Measurements from ENCODE around the gene IGSF8.

DNA sequence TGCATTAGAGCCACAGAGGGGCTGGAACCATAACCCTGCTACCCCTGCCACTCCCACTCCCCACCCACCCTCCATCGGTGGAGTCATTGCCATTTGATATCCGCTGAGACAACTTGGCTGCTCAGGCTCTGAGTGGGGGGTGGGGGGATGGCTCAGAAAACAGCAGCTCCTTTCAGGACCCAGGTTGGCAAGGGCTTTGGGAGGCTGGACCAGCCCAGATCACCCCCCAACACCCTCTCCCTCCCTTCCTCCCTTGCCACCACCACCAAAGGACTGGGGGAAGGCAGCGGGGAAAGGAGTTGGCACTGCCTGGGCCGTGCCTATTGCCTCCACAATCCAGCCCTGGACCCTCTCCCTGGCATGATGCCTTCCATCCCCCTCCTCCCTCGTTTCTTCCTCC is 30.2 kb downstream of the IGSF8 start:
- TF ChIP-seq, protein P1, sequence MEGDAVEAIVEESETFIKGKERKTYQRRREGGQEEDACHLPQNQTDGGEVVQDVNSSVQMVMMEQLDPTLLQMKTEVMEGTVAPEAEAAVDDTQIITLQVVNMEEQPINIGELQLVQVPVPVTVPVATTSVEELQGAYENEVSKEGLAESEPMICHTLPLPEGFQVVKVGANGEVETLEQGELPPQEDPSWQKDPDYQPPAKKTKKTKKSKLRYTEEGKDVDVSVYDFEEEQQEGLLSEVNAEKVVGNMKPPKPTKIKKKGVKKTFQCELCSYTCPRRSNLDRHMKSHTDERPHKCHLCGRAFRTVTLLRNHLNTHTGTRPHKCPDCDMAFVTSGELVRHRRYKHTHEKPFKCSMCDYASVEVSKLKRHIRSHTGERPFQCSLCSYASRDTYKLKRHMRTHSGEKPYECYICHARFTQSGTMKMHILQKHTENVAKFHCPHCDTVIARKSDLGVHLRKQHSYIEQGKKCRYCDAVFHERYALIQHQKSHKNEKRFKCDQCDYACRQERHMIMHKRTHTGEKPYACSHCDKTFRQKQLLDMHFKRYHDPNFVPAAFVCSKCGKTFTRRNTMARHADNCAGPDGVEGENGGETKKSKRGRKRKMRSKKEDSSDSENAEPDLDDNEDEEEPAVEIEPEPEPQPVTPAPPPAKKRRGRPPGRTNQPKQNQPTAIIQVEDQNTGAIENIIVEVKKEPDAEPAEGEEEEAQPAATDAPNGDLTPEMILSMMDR (IDR thresholded peaks at IDR 0.05 in 2 of 3, conservative IDR thresholded peaks at IDR 0.05 in 1 of 3; ENCODE audit: borderline replicate concordance in 1 of 3, insufficient read depth in 1 of 3, low read depth in 2 of 3, low read length in 2 of 3) = no peak
- TF ChIP-seq, protein P2, sequence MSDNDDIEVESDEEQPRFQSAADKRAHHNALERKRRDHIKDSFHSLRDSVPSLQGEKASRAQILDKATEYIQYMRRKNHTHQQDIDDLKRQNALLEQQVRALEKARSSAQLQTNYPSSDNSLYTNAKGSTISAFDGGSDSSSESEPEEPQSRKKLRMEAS (IDR thresholded peaks at IDR 0.05) = no peak
- TF ChIP-seq EZH2phosphoT487 (IDR thresholded peaks at IDR 0.05; ENCODE audit: borderline replicate concordance) = no peak
- TF ChIP-seq POLR2A (IDR thresholded peaks at IDR 0.05; ENCODE audit: borderline replicate concordance, extremely low read depth, insufficient read depth, insufficient read length) = no peak
- TF ChIP-seq EZH2 (IDR thresholded peaks at IDR 0.05) = no peak
- no peak for TF ChIP-seq JUND (IDR thresholded peaks at IDR 0.05)
- no peak for TF ChIP-seq FOSL1 (IDR thresholded peaks at IDR 0.05; ENCODE audit: low read depth)
- no peak for TF ChIP-seq YY1 (IDR thresholded peaks at IDR 0.05; ENCODE audit: extremely low read depth, insufficient replicate concordance, low read depth, low read length)
- no peak for TF ChIP-seq CBX3 (IDR thresholded peaks at IDR 0.05; ENCODE audit: low read depth)
- no peak for TF ChIP-seq EGR1 (IDR thresholded peaks at IDR 0.05; ENCODE audit: low read depth)
